Upper lobe of left lung (tissue), 6 donors: Measurements from ENCODE around the gene NAA60. TPM values are rescaled to one million over a fixed set of nuclear protein-coding genes. Genes with fewer than 3 reads are reported as not detected.

Source experiments
- ATAC-seq, 2 donors: fragments of 200-7000 bp; cut with Tn5 transposase; one replicate each; pipeline ENCODE4 v1.9.1; 2022; ENCODE audit warnings: mild to moderate bottlenecking in 2 of 2, moderate library complexity in 2 of 2; ENCODE audit not compliant: low FRiP score in 2 of 2
- DNase-seq, 2 donors: peaks; one replicate each; pipeline ENCODE4 v3.0.0-alpha.2; 2019 to 2020
- H3K27ac ChIP-seq, 4 donors: fragments of 200-600 bp; sonication (generic); one replicate each; pipeline ENCODE4 v1.5.1; 2016 to 2019
- H3K27me3 ChIP-seq, 4 donors: fragments of 200-600 bp; sonication (generic); one replicate each; pipeline ENCODE4 v1.5.1; 2017 to 2019
- H3K36me3 ChIP-seq, 4 donors: fragments of 200-600 bp; sonication (generic); one replicate each; pipeline ENCODE4 v1.5.1; 2016 to 2019
- H3K4me1 ChIP-seq, 4 donors: fragments of 200-600 bp; sonication (generic); one replicate each; pipeline ENCODE4 v1.5.1; 2018 to 2019
- H3K4me3 ChIP-seq, 4 donors: fragments of 200-600 bp; sonication (generic); one replicate each; pipeline ENCODE4 v1.5.1; 2017 to 2019; ENCODE audit warnings: mild to moderate bottlenecking in 2 of 4, moderate library complexity in 1 of 4
- H3K9me3 ChIP-seq, 4 donors: fragments of 200-600 bp; sonication (generic); one replicate each; pipeline ENCODE4 v1.5.1; 2018 to 2019
- CTCF ChIP-seq, 6 experiments: fragments of 450-650 bp in 4 of 6; fragments of 200-600 bp in 2 of 6; sonication (generic) in 2 of 6; IDR thresholded peaks; one replicate each; pipeline ENCODE4 v1.5.1; 2016 to 2019; ENCODE audit warnings: antibody characterized with exemption in 6 of 6
- EP300 ChIP-seq, 4 donors: sonication (generic); formaldehyde crosslinking; IDR thresholded peaks; one replicate each; pipeline ENCODE4 v1.5.1; 2017; ENCODE audit warnings: antibody characterized with exemption in 4 of 4, control low read depth in 2 of 4
- POLR2A ChIP-seq, 4 donors: fragments of 450-650 bp; IDR thresholded peaks; one replicate each; pipeline ENCODE4 v1.5.1; 2016 to 2017; ENCODE audit warnings: antibody characterized with exemption in 4 of 4, mild to moderate bottlenecking in 2 of 4
- POLR2AphosphoS5 ChIP-seq, 2 donors: sonication (generic); formaldehyde crosslinking; IDR thresholded peaks; one replicate each; pipeline ENCODE4 v1.5.1; 2017; ENCODE audit warnings: antibody characterized with exemption in 2 of 2
- WGBS, 2 donors: methylation state at CpG; one replicate each; pipeline ENCODE4 v1.1.5; 2017 to 2018; 5-methylcytosine and 5-hydroxymethylcytosine counted together
- total RNA-seq, 6 donors: library from RNA; depleted of rRNA in 4 of 6; stranded (reverse); fragments of >200 nt in 4 of 6; gene quantifications; one replicate each; pipeline versions ENCODE4 v1.1.0 to v1.2.1, GENCODE V29; 2016 to 2021
- donor health status: DM: no; HTN: no; CAD: no; lungs with moderate emphysema.
- donor health status: DM: no; HTN: yes; CAD: no; lungs with severe emphysema.

The NAA60 gene
- 10 to 100 TPM; 33.0 to 77.5 (median 54.6) TPM for total RNA-seq

GRCh38 chr16:3443108-3444031 lies at the start of gene NAA60, which contains the start of gene ZNF597:
Gene NAA60 (plus strand): TSS chr16:3443680. CDS start chr16:3476228, 32,548 bp downstream.
Gene ZNF597 (minus strand): TSS chr16:3443504. CDS start chr16:3443153, 351 bp downstream.
- peak in 1 of 2 donors; percentile 60 for TF ChIP-seq POLR2AphosphoS5 (IDR thresholded peaks at IDR 0.05)
- TF ChIP-seq POLR2A (IDR thresholded peaks at IDR 0.05) = peak in 2 of 4 donors; percentile 34 to 46
- TF ChIP-seq EP300 (IDR thresholded peaks at IDR 0.05) = no peak
- Histone ChIP-seq H3K4me1 (peaks cover 4 to 10% (median 8%) of the 10 kb centered on the region in 4 donors), H3K4me3 (peak within 1 kb of the TSS; percentile 37 to 80 (median 71)), H3K36me3 (peaks cover 0 to 25% (median 5%) of the 10 kb centered on the region in 4 donors), H3K27me3 (no peaks in the 10 kb centered on the region), H3K9me3 (peaks cover 3 to 14% (median 9%) of the 10 kb centered on the region in 4 donors), H3K27ac (peak within 1 kb of the TSS; percentile 82 to 85 (median 84))
- DNase-seq = peak; percentile 87 to 90
- ATAC-seq = peak; percentile 96 to 98
- WGBS, 2 donors = 56 to 63% methylated on average over 58 to 61 of the region's 61 CpGs

GRCh38 chr16:3400446-3400778 lies 43.1 kb upstream of the NAA60 start:
- TF ChIP-seq CTCF (IDR thresholded peaks at IDR 0.05) = no peak
- no peak for TF ChIP-seq POLR2AphosphoS5 (IDR thresholded peaks at IDR 0.05)
- TF ChIP-seq POLR2A (IDR thresholded peaks at IDR 0.05) = no peak
- no peak for TF ChIP-seq EP300 (IDR thresholded peaks at IDR 0.05)
- no peak for ATAC-seq
- Histone ChIP-seq H3K27me3 (no peaks in the 10 kb centered on the region), H3K4me3 (peak overlapping the region; percentile 71 to 83 (median 78)), H3K36me3 (peaks cover 7 to 43% (median 27%) of the 10 kb centered on the region in 4 donors), H3K9me3 (peaks cover 3 to 22% (median 12%) of the 10 kb centered on the region in 4 donors), H3K4me1 (peaks cover 13 to 28% (median 19%) of the 10 kb centered on the region in 4 donors), H3K27ac (peak overlapping the region; percentile 79 to 92 (median 91))
- 0 to 2% methylated on average over 5 to 18 of the region's 18 CpGs for whole genome bisulfite sequencing, 2 donors
- DNase-seq = no peak

DNA sequence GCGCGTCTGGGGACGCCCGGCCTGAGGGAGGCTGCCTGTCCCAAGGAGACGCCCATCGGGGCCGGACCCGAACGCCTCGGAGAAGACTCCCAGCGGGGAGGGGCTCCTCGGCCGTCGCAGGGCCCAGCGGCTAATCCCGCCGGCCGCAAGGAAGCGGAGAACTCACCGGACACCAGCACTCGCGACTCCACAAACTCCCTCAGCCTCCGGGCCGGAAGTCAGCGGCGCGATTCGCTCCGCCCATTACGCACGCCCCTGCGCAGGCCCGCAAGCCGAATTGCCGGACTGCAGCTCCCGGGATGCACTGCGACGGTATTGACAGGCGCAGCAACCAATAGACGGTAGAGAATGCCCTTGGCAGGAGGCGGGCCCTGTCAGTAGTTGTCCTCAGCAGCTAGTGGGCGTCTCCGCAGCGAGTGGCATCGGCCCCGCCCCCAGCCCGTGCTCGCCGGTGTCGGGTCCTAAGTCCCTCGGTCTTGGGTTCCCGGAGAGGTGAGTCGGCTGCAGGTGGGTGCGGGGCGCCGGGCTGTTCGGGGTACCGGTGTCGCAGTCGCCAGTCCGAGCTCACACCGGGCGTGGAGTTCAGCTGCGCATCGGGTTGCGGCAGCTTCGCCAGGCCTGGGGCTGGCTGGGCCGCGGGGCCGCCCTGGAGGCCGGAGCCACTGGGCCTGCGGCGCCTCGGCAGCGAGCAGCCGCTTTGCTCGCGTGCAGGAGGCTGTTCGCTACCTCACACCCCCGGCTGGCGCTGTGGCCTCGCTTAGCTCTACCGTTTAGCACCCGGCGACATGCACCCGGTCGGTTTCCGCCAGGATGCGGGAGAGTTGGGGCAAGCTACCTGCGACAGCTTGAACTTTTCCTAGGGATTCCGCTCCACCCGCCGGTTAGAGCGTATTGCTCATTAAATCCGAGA lies 42.4 kb upstream of the NAA60 start, which contains the start of the genes ZNF174 and ZSCAN32:
TSS of gene ZNF174 (plus strand) at position 437 of the 910 bp plus-strand sequence. CDS start 790 bp downstream, outside the sequence.
TSS of gene ZSCAN32 (minus strand) at position 226 of the 910 bp plus-strand sequence. CDS start 3,447 bp downstream, outside the sequence.
- H3K4me3 ChIP-seq = peak within 1 kb of the TSS; percentile 77 to 93 (median 80)
- ATAC-seq (peak; percentile 99 to 100), DNase-seq (peak; percentile 98 to 100)
- H3K27me3 ChIP-seq = no peaks in the 10 kb centered on the region
- TF ChIP-seq POLR2A (IDR thresholded peaks at IDR 0.05) (peak in 2 of 4 donors; percentile 76 to 85), EP300 (IDR thresholded peaks at IDR 0.05) (no peak), POLR2AphosphoS5 (IDR thresholded peaks at IDR 0.05) (peak; percentile 76 to 93), CTCF (IDR thresholded peaks at IDR 0.05) (peak in 5 of 6 experiments; percentile 5 to 41 (median 10))
- 1% methylated on average over 21 to 34 of the region's 95 CpGs for WGBS, 2 donors
- peaks cover 13 to 43% (median 30%) of the 10 kb centered on the region in 4 donors for H3K36me3 ChIP-seq
- peaks cover 9 to 26% (median 16%) of the 10 kb centered on the region in 4 donors for H3K9me3 ChIP-seq
- H3K27ac ChIP-seq = peak within 1 kb of the TSS; percentile 79 to 92 (median 91)
- peaks cover 13 to 28% (median 19%) of the 10 kb centered on the region in 4 donors for H3K4me1 ChIP-seq

GRCh38 chr16:3401719-3402397 lies 41.6 kb upstream of the NAA60 start:
- H3K27me3 ChIP-seq = no peaks in the 10 kb centered on the region
- DNase-seq (no peak), ATAC-seq (no peak)
- H3K9me3 ChIP-seq = peaks cover 17 to 31% (median 22%) of the 10 kb centered on the region in 4 donors
- peaks cover 13 to 28% (median 19%) of the 10 kb centered on the region in 4 donors for H3K4me1 ChIP-seq
- H3K4me3 ChIP-seq = peak overlapping the region; percentile 77 to 93 (median 80)
- H3K36me3 ChIP-seq = peaks cover 16 to 45% (median 32%) of the 10 kb centered on the region in 4 donors
- TF ChIP-seq EP300 (IDR thresholded peaks at IDR 0.05) = no peak
- no peak for TF ChIP-seq POLR2A (IDR thresholded peaks at IDR 0.05)
- no peak for TF ChIP-seq CTCF (IDR thresholded peaks at IDR 0.05)
- TF ChIP-seq POLR2AphosphoS5 (IDR thresholded peaks at IDR 0.05) = no peak
- H3K27ac ChIP-seq = peak overlapping the region; percentile 79 to 92 (median 90)
- 25 to 37% methylated on average over 17 of the region's 17 CpGs for WGBS, 2 donors
